NCI-H510A treated with DMSO at 0.1 percent for 48 hours (cell line): Measurements from ENCODE around the gene CAMK2G.
"Not testable (repeated sequence)": the region's sequence is repeated elsewhere in the genome, so short reads cannot be mapped to it uniquely, and the experiment has no call there.

Experiments
- DNase-seq: peaks from one replicate; lab custom pipeline; 2025; lab: John Stamatoyannopoulos, UW

The CAMK2G gene

DNA sequence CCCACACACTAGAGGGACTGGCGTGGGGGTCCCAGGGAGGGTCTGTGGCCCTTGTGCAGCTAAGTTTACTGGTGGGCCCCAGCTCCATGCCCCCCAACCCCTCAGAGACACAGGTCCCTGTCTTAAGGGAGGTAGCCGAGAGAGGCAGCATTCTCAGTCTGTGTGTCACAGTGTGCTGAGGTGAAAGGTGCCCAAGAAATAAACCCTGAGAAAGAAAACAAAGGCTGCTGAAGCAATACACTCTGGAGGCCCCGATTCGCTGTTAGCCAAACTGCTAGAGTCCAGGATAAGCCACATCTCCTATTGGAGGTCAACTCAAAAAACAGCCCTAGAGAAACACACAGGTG, 34.3 kb downstream of the CAMK2G start:
- DNase-seq = no peak

GRCh38 chr10:73839276-73839966, 34.9 kb downstream of the CAMK2G start:
- no peak for DNase-seq

DNA sequence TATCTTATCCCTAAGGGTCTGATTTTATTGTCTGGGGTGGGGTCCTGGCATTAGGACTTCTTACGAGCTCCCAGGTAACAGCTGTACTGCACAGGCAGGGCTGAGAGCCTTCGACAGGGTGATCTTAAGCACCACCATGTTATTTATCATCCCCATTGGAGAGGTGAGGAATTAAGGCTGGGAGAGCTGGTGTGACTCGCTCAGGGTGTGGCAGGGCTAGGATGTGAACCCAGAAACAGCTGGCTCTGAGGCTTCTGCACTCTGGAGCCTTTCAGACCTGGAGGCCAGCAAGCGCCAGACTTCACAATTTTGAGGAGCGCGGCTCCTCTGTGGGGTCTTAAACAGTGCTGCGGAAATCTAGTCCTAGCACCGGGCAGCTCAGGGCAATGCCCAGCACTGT, 35.5 kb downstream of the CAMK2G start:
- DNase-seq = no peak

DNA sequence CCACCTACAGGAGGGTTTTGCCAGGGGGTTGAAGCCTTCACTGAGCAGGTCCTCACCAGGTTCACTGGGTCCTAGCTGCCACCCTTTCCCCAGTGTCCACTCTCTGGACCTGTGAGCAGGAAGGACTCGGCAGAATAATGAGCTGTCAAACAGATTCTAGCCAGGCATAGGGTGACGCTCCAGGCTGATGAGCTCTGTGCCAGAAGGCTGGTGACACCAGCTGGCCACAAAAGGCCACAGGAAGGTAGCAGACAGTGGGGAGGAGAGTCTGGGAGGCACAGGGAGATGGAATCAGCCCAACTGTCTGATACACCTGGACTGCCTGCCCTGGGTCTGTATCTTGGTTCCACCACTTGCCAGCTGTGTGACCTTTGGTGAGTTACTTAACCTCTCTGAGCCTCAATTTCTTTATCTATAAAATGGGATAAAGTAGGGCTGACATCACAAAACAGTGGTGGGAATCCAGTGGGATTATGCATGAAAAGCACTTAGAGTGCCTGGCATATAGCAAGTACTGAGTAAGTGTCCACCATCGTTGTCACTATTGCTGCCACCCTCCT, 36.3 kb downstream of the CAMK2G start:
- DNase-seq = no peak

GRCh38 chr10:73837072-73837471, 37.3 kb downstream of the CAMK2G start:
- DNase-seq = no peak

DNA sequence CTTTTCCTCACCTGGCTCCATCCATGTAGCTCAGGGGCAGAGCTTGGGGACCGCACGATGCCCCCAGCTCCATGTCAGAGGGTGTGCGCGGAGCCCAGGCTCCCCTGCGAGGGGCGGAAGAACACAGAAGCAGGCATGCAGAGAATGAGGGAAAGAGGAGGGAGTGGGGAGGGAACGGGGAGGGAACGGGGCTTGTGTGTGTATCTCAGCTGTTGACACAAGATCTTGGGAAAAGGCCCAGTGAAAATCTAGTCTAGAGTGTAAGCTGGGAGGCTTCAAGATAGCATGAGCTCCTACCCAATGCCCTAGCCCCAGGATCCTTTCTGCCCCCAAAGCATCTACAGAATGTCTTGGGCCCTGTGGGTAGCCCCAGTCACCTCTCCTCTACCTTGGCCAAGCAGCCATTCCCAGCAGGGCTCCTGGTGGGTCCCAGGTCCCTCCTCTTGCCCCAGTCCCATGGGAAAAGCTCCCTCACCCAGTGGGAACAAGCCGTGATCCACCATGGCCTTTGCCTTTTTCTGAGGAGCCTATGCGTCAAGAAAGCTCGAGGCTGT, 37.9 kb downstream of the CAMK2G start:
- DNase-seq = no peak

DNA sequence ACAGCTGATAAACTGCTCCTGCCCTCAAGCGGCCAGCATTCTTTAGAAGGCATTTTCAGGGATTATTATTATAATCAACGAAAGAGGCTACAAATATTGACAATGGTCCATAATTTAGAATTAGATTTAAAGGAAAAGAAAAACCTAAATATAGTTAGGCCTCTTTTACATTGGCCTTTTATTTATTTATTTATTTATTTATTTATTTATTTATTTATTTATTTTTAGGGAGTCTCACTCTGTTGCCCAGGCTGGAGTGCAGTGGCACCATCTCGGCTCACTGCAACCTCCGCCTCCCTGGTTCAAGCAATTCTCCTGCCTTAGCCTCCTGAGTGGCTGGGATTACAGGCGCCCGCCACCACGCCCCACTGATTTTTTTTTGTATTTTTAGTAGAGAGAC, 45.3 kb downstream of the CAMK2G start:
- DNase-seq = not testable (repeated sequence)

DNA sequence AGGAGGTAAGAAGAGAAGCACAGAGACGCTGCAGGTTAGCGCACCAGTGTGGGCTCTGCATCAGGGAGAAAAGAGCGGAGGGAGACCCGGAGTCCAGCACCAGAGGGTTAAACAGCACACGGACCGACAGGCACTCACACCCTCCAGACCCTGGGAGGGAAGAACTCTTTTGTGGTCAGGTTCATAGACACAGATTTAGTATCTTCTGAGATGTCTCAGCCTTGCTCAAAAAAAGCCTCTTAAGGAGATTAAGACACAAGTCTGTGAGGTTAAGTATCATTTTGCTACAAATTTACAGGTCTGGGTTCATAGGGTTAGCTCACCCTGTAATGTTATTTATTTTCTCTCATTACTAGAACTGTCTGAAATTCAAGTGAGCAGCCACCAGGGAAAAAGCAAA, 46.2 kb downstream of the CAMK2G start:
- no peak for DNase-seq

GRCh38 chr10:73827346-73828089, 46.8 kb downstream of the CAMK2G start:
- DNase-seq = no peak

DNA sequence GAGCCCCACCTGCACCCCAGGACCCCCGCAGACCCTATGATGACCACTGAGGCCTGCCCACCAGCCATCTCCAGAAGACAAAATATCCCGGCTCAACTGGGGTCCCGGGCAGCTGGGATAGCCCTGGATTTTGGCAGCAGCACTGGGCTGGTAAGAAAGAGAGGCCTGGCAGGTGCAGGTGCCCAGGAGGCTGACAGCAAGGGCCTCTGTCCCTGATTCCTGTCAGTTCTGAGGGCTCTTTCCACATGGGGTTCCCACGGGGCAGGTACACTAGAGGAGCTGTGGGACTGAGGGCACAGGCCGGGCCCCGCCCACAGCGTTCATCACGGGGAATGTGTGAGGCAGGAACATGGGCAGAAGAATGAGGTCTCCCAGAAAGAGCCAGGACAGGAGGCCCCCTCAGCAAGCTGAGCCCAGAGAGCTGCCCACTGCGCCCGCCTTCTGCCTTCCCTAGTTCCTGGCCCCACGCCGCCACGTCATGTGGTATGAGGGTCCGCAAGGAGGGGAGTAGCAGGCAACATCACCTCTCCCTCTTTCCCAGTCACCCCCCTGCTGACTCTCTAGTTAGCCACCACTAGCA, 50.1 kb downstream of the CAMK2G start:
- DNase-seq = no peak

- no peak for DNase-seq
These were observed 51.0 kb downstream of the CAMK2G start for GRCh38 chr10:73823391-73823790.

- no peak for DNase-seq
These were observed 54.8 kb downstream of the CAMK2G start for GRCh38 chr10:73819513-73820093.

GRCh38 chr10:73819081-73819480, 55.3 kb downstream of the CAMK2G start:
- DNase-seq = no peak

GRCh38 chr10:73818402-73818801, 56.0 kb downstream of the CAMK2G start:
- DNase-seq = no peak

GRCh38 chr10:73817826-73818225, 56.5 kb downstream of the CAMK2G start:
- no peak for DNase-seq

GRCh38 chr10:73816917-73817729, 57.2 kb downstream of the CAMK2G start:
- no peak for DNase-seq

- no peak for DNase-seq
These were observed 58.7 kb downstream of the CAMK2G start for GRCh38 chr10:73815719-73816030.

GRCh38 chr10:73814896-73815718, 59.2 kb downstream of the CAMK2G start:
- no peak for DNase-seq

GRCh38 chr10:73814276-73814895, 60.0 kb downstream of the CAMK2G start:
- no peak for DNase-seq

GRCh38 chr10:73813333-73813732, 61.0 kb downstream of the CAMK2G start:
- no peak for DNase-seq
